Measurements from ENCODE around the gene SARS2.

SARS2 gene

GRCh38 chr19:38917921-38918491 is 12.6 kb downstream of the SARS2 start:
- DNase-seq (ENCODE audit: low read depth in 3 of 3) = no peak

GRCh38 chr19:38917516-38917915 is 13.0 kb downstream of the SARS2 start:
- DNase-seq (ENCODE audit: low read depth in 3 of 3) = no peak

GRCh38 chr19:38915329-38916321 is 14.9 kb downstream of the SARS2 start:
- no peak for DNase-seq (ENCODE audit: low read depth in 3 of 3)

- DNase-seq (ENCODE audit: low read depth in 3 of 3) = no peak
Measured at GRCh38 chr19:38913958-38914357, 16.6 kb downstream of the SARS2 start.

- DNase-seq (ENCODE audit: low read depth in 3 of 3) = no peak
Measured at GRCh38 chr19:38912600-38913514, 17.7 kb downstream of the SARS2 start.

GRCh38 chr19:38911388-38912001 is 19.1 kb downstream of the SARS2 start:
- DNase-seq (ENCODE audit: low read depth in 3 of 3) = no peak

- DNase-seq (ENCODE audit: low read depth in 3 of 3) = no peak
Measured at GRCh38 chr19:38910488-38910887, 20.1 kb downstream of the SARS2 start.

- no peak for DNase-seq (ENCODE audit: low read depth in 3 of 3)
Measured at GRCh38 chr19:38908911-38909310, 21.7 kb downstream of the SARS2 start.

GRCh38 chr19:38907670-38908069 is 22.9 kb downstream of the SARS2 start:
- no peak for DNase-seq (ENCODE audit: low read depth in 3 of 3)

GRCh38 chr19:38907227-38907626 is 23.3 kb downstream of the SARS2 start:
- DNase-seq (ENCODE audit: low read depth in 3 of 3) = no peak

GRCh38 chr19:38905620-38906019 is 24.9 kb downstream of the SARS2 start:
- no peak for DNase-seq (ENCODE audit: low read depth in 3 of 3)

GRCh38 chr19:38904581-38905539 is 25.7 kb downstream of the SARS2 start:
- DNase-seq (ENCODE audit: low read depth in 3 of 3) = no peak

- no peak for DNase-seq (ENCODE audit: low read depth in 3 of 3)
Measured at GRCh38 chr19:38901683-38902082, 28.9 kb downstream of the SARS2 start.

- no peak for DNase-seq (ENCODE audit: low read depth in 3 of 3)
Measured at GRCh38 chr19:38900743-38901190, 29.8 kb downstream of the SARS2 start.

GRCh38 chr19:38900202-38900629 is 30.3 kb downstream of the SARS2 start:
- no peak for DNase-seq (ENCODE audit: low read depth in 3 of 3)

- peak; percentile 91 to 99 (median 98) for DNase-seq (ENCODE audit: low read depth in 3 of 3)
Measured at GRCh38 chr19:38899447-38900201, 30.9 kb downstream of the SARS2 start, which contains the start of the genes NFKBIB and SIRT2. NFKBIB (plus strand) TSS chr19:38899969; CDS start chr19:38900033, 64 bp downstream. SIRT2 (minus strand) TSS chr19:38899618; CDS start chr19:38899521, 97 bp downstream.

GRCh38 chr19:38898788-38899446 is 31.6 kb downstream of the SARS2 start:
- no peak for DNase-seq (ENCODE audit: low read depth in 3 of 3)

GRCh38 chr19:38894968-38895367 is 35.6 kb downstream of the SARS2 start:
- DNase-seq (ENCODE audit: low read depth in 3 of 3) = no peak

GRCh38 chr19:38893341-38893771 is 37.2 kb downstream of the SARS2 start:
- DNase-seq (ENCODE audit: low read depth in 3 of 3) = no peak

All from stimulated activated CD4-positive, alpha-beta T cell treated with anti-CD3 and anti-CD28 coated beads, TNF-alpha, amount 100 ng/mL, for 4 hours (primary cell).